Spleen (tissue), 7 donors: ENCODE measurements around the gene SPATA6.

Experiments used
- POLR2A ChIP-seq, 3 donors: fragments of 450-650 bp; IDR thresholded peaks; one replicate each; pipeline ENCODE4 v1.5.1; 2017; ENCODE audit warnings: antibody characterized with exemption in 3 of 3, mild to moderate bottlenecking in 1 of 3
- POLR2AphosphoS5 ChIP-seq, 3 donors: sonication (generic); formaldehyde crosslinking; IDR thresholded peaks; one replicate each; pipeline ENCODE4 v1.5.1; 2017; ENCODE audit warnings: antibody characterized with exemption in 3 of 3
- TF ChIP-seq, protein P1 (sequence below), 11 experiments: fragments of 200-600 bp in 7 of 11; fragments of 450-650 bp in 4 of 11; sonication (generic) in 4 of 11; IDR thresholded peaks in 8 of 11; conservative IDR thresholded peaks in 3 of 11; 1 replicate in 7 of 11; 2 replicates in 4 of 11; pipeline versions ENCODE4 v1.4.0 to v1.8.0; 2016 to 2021; ENCODE audit warnings: antibody characterized with exemption in 11 of 11, inconsistent platforms in 4 of 11, mild to moderate bottlenecking in 1 of 11
- donor health status: DM: no; HTN: no; CAD: no; lungs with moderate emphysema.
- donor health status: DM: no; HTN: no; CAD: no.
- donor health status: DM: no; HTN: no; CAD: no.

DNA sequence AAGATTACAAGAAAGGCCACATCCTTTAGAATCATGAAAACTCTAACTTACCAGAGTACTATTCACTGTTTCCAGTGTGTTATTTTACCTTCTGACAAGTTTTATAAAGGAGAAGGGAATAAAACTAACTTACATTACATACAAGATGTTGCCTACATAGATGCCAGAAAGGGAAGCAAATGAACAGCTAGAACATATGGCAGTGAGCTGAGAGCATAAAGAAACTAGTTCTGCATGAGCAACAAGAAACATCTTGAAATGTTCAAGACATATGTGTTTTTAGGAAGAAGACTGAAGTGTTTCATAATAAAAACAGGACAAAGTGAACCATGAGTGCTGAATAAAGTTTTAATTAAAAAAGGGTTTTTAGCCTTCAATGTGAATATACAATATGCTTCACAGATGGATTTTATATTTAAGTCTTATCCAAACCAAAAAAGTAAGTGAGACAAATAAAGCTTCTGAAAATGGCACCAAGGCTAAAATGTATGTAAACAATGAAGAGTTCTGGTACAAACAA, 210.1 kb downstream of the SPATA6 start:
- TF ChIP-seq, protein P1, sequence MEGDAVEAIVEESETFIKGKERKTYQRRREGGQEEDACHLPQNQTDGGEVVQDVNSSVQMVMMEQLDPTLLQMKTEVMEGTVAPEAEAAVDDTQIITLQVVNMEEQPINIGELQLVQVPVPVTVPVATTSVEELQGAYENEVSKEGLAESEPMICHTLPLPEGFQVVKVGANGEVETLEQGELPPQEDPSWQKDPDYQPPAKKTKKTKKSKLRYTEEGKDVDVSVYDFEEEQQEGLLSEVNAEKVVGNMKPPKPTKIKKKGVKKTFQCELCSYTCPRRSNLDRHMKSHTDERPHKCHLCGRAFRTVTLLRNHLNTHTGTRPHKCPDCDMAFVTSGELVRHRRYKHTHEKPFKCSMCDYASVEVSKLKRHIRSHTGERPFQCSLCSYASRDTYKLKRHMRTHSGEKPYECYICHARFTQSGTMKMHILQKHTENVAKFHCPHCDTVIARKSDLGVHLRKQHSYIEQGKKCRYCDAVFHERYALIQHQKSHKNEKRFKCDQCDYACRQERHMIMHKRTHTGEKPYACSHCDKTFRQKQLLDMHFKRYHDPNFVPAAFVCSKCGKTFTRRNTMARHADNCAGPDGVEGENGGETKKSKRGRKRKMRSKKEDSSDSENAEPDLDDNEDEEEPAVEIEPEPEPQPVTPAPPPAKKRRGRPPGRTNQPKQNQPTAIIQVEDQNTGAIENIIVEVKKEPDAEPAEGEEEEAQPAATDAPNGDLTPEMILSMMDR (IDR thresholded peaks at IDR 0.05 in 8 of 11, conservative IDR thresholded peaks at IDR 0.05 in 3 of 11), result no peak
- TF ChIP-seq POLR2A (IDR thresholded peaks at IDR 0.05) (no peak), POLR2AphosphoS5 (IDR thresholded peaks at IDR 0.05) (no peak)
